Neural progenitor cell (in vitro differentiated cells): ENCODE measurements around the gene DCUN1D1. TPM values are rescaled to one million over a fixed set of nuclear protein-coding genes. Genes with fewer than 3 reads are reported as not detected.

Experiments used
- DNase-seq: peaks from one replicate; pipeline ENCODE4 v3.0.0-alpha.2; 2016; ENCODE audit warnings: low spot score
- H2AFZ ChIP-seq: fragments of 200-600 bp; sonication (generic); replicated peaks from 2 replicates; pipeline ENCODE4 v1.6.1; 2016; ENCODE audit warnings: antibody characterized with exemption
- H3F3A ChIP-seq: fragments of 200-600 bp; sonication (generic); 2 replicates; pipeline ENCODE4 v1.6.1; 2016; ENCODE audit warnings: antibody characterized with exemption, low read depth
- H3K27ac ChIP-seq: fragments of 200-600 bp; sonication (generic); 2 replicates; pipeline ENCODE4 v1.5.1; 2016; ENCODE audit warnings: mild to moderate bottlenecking
- H3K27me3 ChIP-seq: fragments of 200-600 bp; sonication (generic); 2 replicates; pipeline ENCODE4 v1.6.1; 2016; ENCODE audit warnings: mild to moderate bottlenecking, moderate library complexity
- H3K36me3 ChIP-seq: fragments of 200-600 bp; sonication (generic); 2 replicates; pipeline ENCODE4 v1.5.1; 2016
- H3K4me1 ChIP-seq: fragments of 200-600 bp; sonication (generic); 2 replicates; pipeline ENCODE4 v1.6.1; 2016; ENCODE audit warnings: mixed run types
- H3K4me2 ChIP-seq: fragments of 200-600 bp; sonication (generic); 2 replicates; pipeline ENCODE4 v1.6.1; 2016
- H3K4me3 ChIP-seq: fragments of 200-600 bp; sonication (generic); 2 replicates; pipeline ENCODE4 v1.5.1; 2016
- H3K79me2 ChIP-seq: fragments of 200-600 bp; sonication (generic); 2 replicates; pipeline ENCODE4 v1.6.1; 2016; ENCODE audit warnings: low read depth
- H3K9ac ChIP-seq: fragments of 200-600 bp; sonication (generic); 2 replicates; pipeline ENCODE4 v1.6.1; 2016
- H3K9me3 ChIP-seq: fragments of 200-600 bp; sonication (generic); 2 replicates; pipeline ENCODE4 v1.5.1; 2016; ENCODE audit warnings: low read depth
- H4K20me1 ChIP-seq: fragments of 200-600 bp; sonication (generic); 2 replicates; pipeline ENCODE4 v1.6.1; 2016; ENCODE audit warnings: low read depth
- H3K27ac Mint-ChIP-seq: 3 replicates; pipeline ENCODE4 v1.8.0; 2021; ENCODE audit warnings: mixed read lengths
- H3K27me3 Mint-ChIP-seq: 2 replicates; pipeline ENCODE4 v1.8.0; 2022; ENCODE audit warnings: low read depth, mild to moderate bottlenecking, inconsistent platforms, moderate library complexity, mixed read lengths; ENCODE audit not compliant: insufficient read depth
- H3K36me3 Mint-ChIP-seq: 3 replicates; pipeline ENCODE4 v1.8.0; 2021; ENCODE audit warnings: mixed read lengths
- H3K4me1 Mint-ChIP-seq: 3 replicates; pipeline ENCODE4 v1.8.0; 2021; ENCODE audit warnings: mixed read lengths
- H3K4me3 Mint-ChIP-seq: 3 replicates; pipeline ENCODE4 v1.8.0; 2021; ENCODE audit warnings: mild to moderate bottlenecking, moderate library complexity, mixed read lengths
- H3K9me3 Mint-ChIP-seq: 3 replicates; pipeline ENCODE4 v1.8.0; 2020; ENCODE audit warnings: mixed read lengths
- CTCF ChIP-seq: fragments of 200-600 bp; sonication (generic); IDR thresholded peaks from 2 replicates; pipeline ENCODE4 v1.5.1; 2017; ENCODE audit warnings: antibody characterized with exemption, mild to moderate bottlenecking
- EZH2 ChIP-seq: fragments of 200-600 bp; sonication (generic); IDR thresholded peaks from 2 replicates; pipeline ENCODE4 v1.6.1; 2017; ENCODE audit warnings: antibody characterized with exemption, mild to moderate bottlenecking, moderate library complexity
- EZH2phosphoT487 ChIP-seq: fragments of 200-600 bp; sonication (generic); IDR thresholded peaks from 2 replicates; pipeline ENCODE4 v1.6.1; 2017; ENCODE audit warnings: antibody characterized with exemption
- total RNA-seq: library from RNA; depleted of rRNA; stranded (reverse); fragments of >200 nt; gene quantifications from 2 replicates; pipeline ENCODE4 v1.2.3, GENCODE V29; 2015; ENCODE audit warnings: low replicate concordance

DCUN1D1 gene
- total RNA-seq, 1 donor from 2014 or later = 63.6 TPM

GRCh38 chr3:182947888-182948287 lies 32.5 kb downstream of the DCUN1D1 start:
- H3K36me3 Mint-ChIP-seq = peaks cover 39% of the 10 kb centered on the region
- Histone ChIP-seq H4K20me1 (no peaks in the 10 kb centered on the region), H3K79me2 (no peaks in the 10 kb centered on the region), H3K4me1 (no peaks in the 10 kb centered on the region), H3K9ac (no peak overlapping the region), H3F3A (peaks cover 12% of the 10 kb centered on the region), H2AFZ (no peak overlapping the region), H3K4me3 (no peak overlapping the region), H3K27me3 (no peaks in the 10 kb centered on the region), H3K4me2 (no peak overlapping the region), H3K9me3 (no peaks in the 10 kb centered on the region), H3K27ac (peak overlapping the region; percentile 29), H3K36me3 (peaks cover 22% of the 10 kb centered on the region)
- H3K4me1 Mint-ChIP-seq = no peaks in the 10 kb centered on the region
- H3K4me3 Mint-ChIP-seq = no peak overlapping the region
- DNase-seq = no peak
- H3K27me3 Mint-ChIP-seq = no peaks in the 10 kb centered on the region
- TF ChIP-seq EZH2 (no peak), CTCF (no peak), EZH2phosphoT487 (no peak)
- no peak overlapping the region for H3K27ac Mint-ChIP-seq
- H3K9me3 Mint-ChIP-seq = peaks cover 8% of the 10 kb centered on the region

DNA sequence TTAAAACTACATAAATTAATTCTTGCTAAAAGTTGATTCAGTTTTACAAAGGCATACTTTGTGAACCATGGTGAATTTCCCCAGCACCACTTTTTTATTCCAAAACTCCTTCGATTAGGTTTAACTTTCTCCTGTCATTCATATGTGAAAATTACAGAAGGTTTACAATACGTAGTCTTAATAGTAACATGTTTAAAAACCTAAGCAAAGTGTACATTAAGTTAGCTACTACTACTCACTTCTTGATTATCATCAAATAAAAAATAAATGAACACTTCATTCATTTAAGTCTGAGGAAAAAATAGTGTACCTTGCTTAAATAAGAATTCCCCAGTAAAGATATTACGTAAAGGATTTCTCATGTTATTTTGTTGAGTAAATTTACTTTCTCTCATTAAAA lies 38.6 kb downstream of the DCUN1D1 start:
- H3K9ac ChIP-seq = no peak overlapping the region
- H2AFZ ChIP-seq = no peak overlapping the region
- no peak overlapping the region for H3K4me3 ChIP-seq
- peaks cover 15% of the 10 kb centered on the region for H3K36me3 Mint-ChIP-seq
- peaks cover 19% of the 10 kb centered on the region for H3F3A ChIP-seq
- H3K4me3 Mint-ChIP-seq = no peak overlapping the region
- H3K36me3 ChIP-seq = peaks cover 19% of the 10 kb centered on the region
- no peak overlapping the region for H3K27ac Mint-ChIP-seq
- H4K20me1 ChIP-seq = no peaks in the 10 kb centered on the region
- H3K9me3 Mint-ChIP-seq = no peaks in the 10 kb centered on the region
- no peak overlapping the region for H3K4me2 ChIP-seq
- H3K27ac ChIP-seq = no peak overlapping the region
- no peaks in the 10 kb centered on the region for H3K27me3 Mint-ChIP-seq
- no peaks in the 10 kb centered on the region for H3K4me1 Mint-ChIP-seq
- no peaks in the 10 kb centered on the region for H3K27me3 ChIP-seq
- no peak for TF ChIP-seq CTCF
- no peak for TF ChIP-seq EZH2phosphoT487
- TF ChIP-seq EZH2 = no peak
- H3K79me2 ChIP-seq = no peaks in the 10 kb centered on the region
- no peaks in the 10 kb centered on the region for H3K4me1 ChIP-seq
- DNase-seq = no peak
- no peaks in the 10 kb centered on the region for H3K9me3 ChIP-seq

GRCh38 chr3:182940266-182940808 lies 40.0 kb downstream of the DCUN1D1 start:
- Histone ChIP-seq H3F3A (peaks cover 14% of the 10 kb centered on the region), H3K4me3 (no peak overlapping the region), H3K4me2 (no peak overlapping the region), H3K4me1 (no peaks in the 10 kb centered on the region), H3K79me2 (no peaks in the 10 kb centered on the region), H3K9ac (no peak overlapping the region), H2AFZ (no peak overlapping the region), H4K20me1 (no peaks in the 10 kb centered on the region), H3K27ac (peak overlapping the region; percentile 22), H3K36me3 (peaks cover 19% of the 10 kb centered on the region), H3K27me3 (no peaks in the 10 kb centered on the region), H3K9me3 (no peaks in the 10 kb centered on the region)
- TF ChIP-seq EZH2 = no peak
- no peak for TF ChIP-seq EZH2phosphoT487
- TF ChIP-seq CTCF = no peak
- H3K27ac Mint-ChIP-seq = no peak overlapping the region
- DNase-seq = no peak
- H3K27me3 Mint-ChIP-seq = no peaks in the 10 kb centered on the region
- no peaks in the 10 kb centered on the region for H3K4me1 Mint-ChIP-seq
- H3K9me3 Mint-ChIP-seq = no peaks in the 10 kb centered on the region
- no peak overlapping the region for H3K4me3 Mint-ChIP-seq
- H3K36me3 Mint-ChIP-seq = peaks cover 7% of the 10 kb centered on the region
